Ovary (tissue), 9 donors: Measurements from ENCODE around the gene UMOD. TPM values are rescaled to one million over a fixed set of nuclear protein-coding genes. Genes with fewer than 3 reads are reported as not detected.

Experiments
- DNase-seq, 5 donors: peaks; one replicate each; pipeline ENCODE4 v3.0.0-alpha.2; 2019 to 2020
- H3K27ac ChIP-seq, 2 donors: fragments of 200-600 bp; one replicate each; pipeline versions ENCODE4 v1.5.1 to v1.8.0; 2019 to 2022
- H3K27me3 ChIP-seq: fragments of 200-600 bp; one replicate; pipeline ENCODE4 v1.8.0; 2022
- H3K36me3 ChIP-seq: fragments of 200-600 bp; sonication (generic); one replicate; pipeline ENCODE4 v1.5.1; 2019
- H3K4me1 ChIP-seq: one replicate; pipeline ENCODE4 v1.8.1; 2013; ENCODE audit warnings: mild to moderate bottlenecking, moderate library complexity; ENCODE audit not compliant: insufficient read depth
- H3K4me3 ChIP-seq: fragments of 200-600 bp; sonication (generic); one replicate; pipeline ENCODE4 v1.5.1; 2017
- H3K9me3 ChIP-seq, 2 donors: fragments of 200-600 bp in 1 of 2; sonication (generic) in 1 of 2; one replicate each; pipeline versions ENCODE4 v1.5.1 to v1.8.1; 2013 to 2019; ENCODE audit warnings: mild to moderate bottlenecking in 1 of 2, moderate library complexity in 1 of 2
- CTCF ChIP-seq, 3 donors: fragments of 450-650 bp in 2 of 3; fragments of 200-600 bp in 1 of 3; IDR thresholded peaks; one replicate each; pipeline versions ENCODE4 v1.5.1 to v1.8.0; 2016 to 2022; ENCODE audit warnings: antibody characterized with exemption in 3 of 3, mild to moderate bottlenecking in 1 of 3
- EP300 ChIP-seq: sonication (generic); formaldehyde crosslinking; IDR thresholded peaks from one replicate; pipeline ENCODE4 v1.6.1; 2017; ENCODE audit warnings: antibody characterized with exemption
- POLR2A ChIP-seq: fragments of 450-650 bp; IDR thresholded peaks from one replicate; pipeline ENCODE4 v1.6.1; 2017; ENCODE audit warnings: antibody characterized with exemption, mild to moderate bottlenecking, moderate library complexity
- WGBS, 3 donors: extraction: QIAGEN DNeasy Blood & Tissue Kit in 1 of 3; methylation state at CpG; one replicate each; pipeline versions ENCODE4 v1.1.5 to v1.1.7; 2013 to 2017; 5-methylcytosine and 5-hydroxymethylcytosine counted together
- intact Hi-C, 4 donors: fragments of 100-400 bp; cut with DNase I; formaldehyde crosslinking; loops; one replicate each; pipeline versions ENCODE4 v1.11.0 to v1.15.1; 2022 to 2023
- polyA plus RNA-seq, 2 donors: library from polyadenylated mRNA; stranded (reverse); fragments of 200-250 nt in 1 of 2; fragments of 350-450 nt in 1 of 2; fragmentation: Illumina TruSeq in 1 of 2; extraction: RNeasy Lipid Tissue Mini Kit (QIAGEN cat#74804) in 1 of 2; gene quantifications; one replicate each; pipeline ENCODE4 v1.2.3, GENCODE V29; 2013 to 2014
- total RNA-seq, 7 donors: library from RNA; depleted of rRNA in 2 of 7; stranded (reverse); fragments of >200 nt in 2 of 7; fragmentation: NEBNext Ultra II Directional in 3 of 7; extraction: Animal tissue kit (Norgen Biotek cat#: 25700) in 3 of 7; gene quantifications; one replicate each; pipeline versions ENCODE4 v1.1.0 to v1.2.4, GENCODE V29; 2016 to 2023
- donor health status: DM: no; HTN: no; CAD: no; lungs with moderate emphysema.
- donor health status: DM: no; HTN: no; CAD: no.
- donor health status: Bipolar disorder and iron deficiency.
- donor health status: DM: yes; HTN: yes; CAD: no.
- donor health status: DM: no; HTN: no; CAD: no.
- donor health status: DM: yes; HTN: yes; CAD: no.

UMOD gene
- total and polyA plus RNA-seq, 9 donors: not detected

GRCh38 chr16:20332411-20332810, 20.1 kb downstream of the UMOD start:
- H3K27me3 ChIP-seq: no peaks in the 10 kb centered on the region

GRCh38 chr16:20331635-20332034, 20.9 kb downstream of the UMOD start:
- Histone ChIP-seq H3K27me3 (no peaks in the 10 kb centered on the region), H3K4me1 (no peaks in the 10 kb centered on the region), H3K36me3 (no peaks in the 10 kb centered on the region), H3K4me3 (no peak overlapping the region), H3K27ac (no peak overlapping the region), H3K9me3 (no peaks in the 10 kb centered on the region)
- intact Hi-C loops: no loop called here
- DNase-seq: no peak
- TF ChIP-seq POLR2A (no peak), CTCF (IDR thresholded peaks at IDR 0.05) (no peak), EP300 (no peak)
- 68 to 76% (median 75%) methylated on average over 5 of the region's 5 CpGs for WGBS, 3 donors

More at GRCh38 chr16:20332411-20332810, 20.1 kb downstream of the UMOD start:
- Histone ChIP-seq H3K4me3 (no peak overlapping the region), H3K9me3 (no peaks in the 10 kb centered on the region), H3K27ac (no peak overlapping the region), H3K36me3 (no peaks in the 10 kb centered on the region), H3K4me1 (no peaks in the 10 kb centered on the region)
- DNase-seq: no peak
- TF ChIP-seq CTCF (IDR thresholded peaks at IDR 0.05) (no peak), POLR2A (no peak), EP300 (no peak)
- intact Hi-C loops: no loop called here
- 83 to 87% (median 84%) methylated on average over 8 of the region's 8 CpGs for WGBS, 3 donors

GRCh38 chr16:20329392-20330138, 22.9 kb downstream of the UMOD start:
- no peak for DNase-seq
- Histone ChIP-seq H3K27me3 (no peaks in the 10 kb centered on the region), H3K4me3 (no peak overlapping the region), H3K4me1 (no peaks in the 10 kb centered on the region), H3K36me3 (no peaks in the 10 kb centered on the region), H3K9me3 (no peaks in the 10 kb centered on the region), H3K27ac (no peak overlapping the region)
- TF ChIP-seq CTCF (IDR thresholded peaks at IDR 0.05) (no peak), POLR2A (no peak), EP300 (no peak)
- 71 to 82% (median 73%) methylated on average over 5 of the region's 5 CpGs for WGBS, 3 donors
- intact Hi-C loops: no loop called here

GRCh38 chr16:20327444-20328041, 25.0 kb downstream of the UMOD start, which contains the start of gene GP2:
TSS of gene GP2 (minus strand) at chr16:20327513. CDS start at chr16:20326431, 1,082 bp downstream.
- 72 to 79% (median 72%) methylated on average over 7 of the region's 7 CpGs for WGBS, 3 donors
- H3K27me3 ChIP-seq: no peaks in the 10 kb centered on the region
- H3K4me3 ChIP-seq: no peak within 1 kb of the TSS
- no peak within 1 kb of the TSS for H3K27ac ChIP-seq
- no peaks in the 10 kb centered on the region for H3K4me1 ChIP-seq
- intact Hi-C loops: no loop called here
- no peak for DNase-seq
- no peaks in the 10 kb centered on the region for H3K36me3 ChIP-seq
- TF ChIP-seq POLR2A: no peak
- TF ChIP-seq EP300: no peak
- no peak for TF ChIP-seq CTCF (IDR thresholded peaks at IDR 0.05)
- H3K9me3 ChIP-seq: no peaks in the 10 kb centered on the region
